Effector memory CD4-positive, alpha-beta T cell (primary cell): ENCODE results near the gene CLIC6.
A peak's percentile ranks its signal among the peaks of the same experiment; 100 is the strongest.

ENCODE experiments used
- DNase-seq, 3 donors: peaks; one replicate each; pipeline ENCODE4 v3.0.0-alpha.2; 2020
- H3K27ac ChIP-seq: 2 replicates; pipeline ENCODE4 v1.7.0; 2013; ENCODE audit warnings: mild to moderate bottlenecking, low read length, moderate library complexity; ENCODE audit not compliant: insufficient read depth, poor library complexity, severe bottlenecking
- H3K27me3 ChIP-seq: replicated peaks from 2 replicates; pipeline ENCODE4 v1.7.0; 2013; ENCODE audit warnings: mild to moderate bottlenecking, low read length; ENCODE audit not compliant: insufficient read depth, control insufficient read depth, poor library complexity, severe bottlenecking
- H3K36me3 ChIP-seq: 2 replicates; pipeline ENCODE4 v1.7.0; 2013; ENCODE audit warnings: mild to moderate bottlenecking, low read length, moderate library complexity; ENCODE audit not compliant: control insufficient read depth, insufficient read depth
- H3K4me1 ChIP-seq: 2 replicates; pipeline ENCODE4 v1.7.0; 2013; ENCODE audit warnings: low read length, mild to moderate bottlenecking; ENCODE audit not compliant: control insufficient read depth, insufficient read depth, poor library complexity, severe bottlenecking
- H3K4me3 ChIP-seq: 2 replicates; pipeline ENCODE4 v1.7.0; 2013; ENCODE audit warnings: low read length, low read depth, mild to moderate bottlenecking; ENCODE audit not compliant: insufficient read depth, poor library complexity, severe bottlenecking
- H3K9me3 ChIP-seq: 2 replicates; pipeline ENCODE4 v1.7.0; 2013; ENCODE audit warnings: mild to moderate bottlenecking, low read length, moderate library complexity; ENCODE audit not compliant: control insufficient read depth
- total RNA-seq, 3 donors: gene quantifications; one replicate each; lab custom pipeline; 2026; lab: John Stamatoyannopoulos, UW

CLIC6 gene
- total RNA-seq = 0.09 to 0.58 (median 0.35) reads per million in 3 donors

DNA sequence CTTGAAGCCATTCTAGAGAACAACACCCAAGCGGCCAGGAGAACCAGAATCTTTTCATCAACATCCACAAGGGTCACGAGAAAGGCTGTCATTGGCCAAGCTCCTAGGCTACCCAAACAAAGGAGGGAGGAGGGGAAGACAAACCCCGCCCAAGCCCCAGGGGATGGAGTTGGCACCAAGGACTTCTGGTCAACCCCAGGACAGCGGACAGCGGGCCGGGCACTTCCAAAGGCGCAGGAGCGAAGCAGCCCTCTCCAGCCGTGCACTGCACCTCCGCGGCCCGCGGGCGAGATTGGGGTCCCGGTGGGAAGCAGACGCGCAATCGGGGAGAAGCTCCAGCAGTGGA, at the start of gene CLIC6:
TSS of gene CLIC6 (plus strand) at position 192 of the 346 bp plus-strand sequence. CDS start 395 bp downstream, outside the sequence.
- Histone ChIP-seq H3K4me3 (peak within 1 kb of the TSS; percentile 39), H3K9me3 (no peaks in the 10 kb centered on the region), H3K36me3 (no peaks in the 10 kb centered on the region), H3K27me3 (peaks cover 38% of the 10 kb centered on the region), H3K4me1 (peaks cover 11% of the 10 kb centered on the region), H3K27ac (no peak within 1 kb of the TSS)
- DNase-seq = no peak

DNA sequence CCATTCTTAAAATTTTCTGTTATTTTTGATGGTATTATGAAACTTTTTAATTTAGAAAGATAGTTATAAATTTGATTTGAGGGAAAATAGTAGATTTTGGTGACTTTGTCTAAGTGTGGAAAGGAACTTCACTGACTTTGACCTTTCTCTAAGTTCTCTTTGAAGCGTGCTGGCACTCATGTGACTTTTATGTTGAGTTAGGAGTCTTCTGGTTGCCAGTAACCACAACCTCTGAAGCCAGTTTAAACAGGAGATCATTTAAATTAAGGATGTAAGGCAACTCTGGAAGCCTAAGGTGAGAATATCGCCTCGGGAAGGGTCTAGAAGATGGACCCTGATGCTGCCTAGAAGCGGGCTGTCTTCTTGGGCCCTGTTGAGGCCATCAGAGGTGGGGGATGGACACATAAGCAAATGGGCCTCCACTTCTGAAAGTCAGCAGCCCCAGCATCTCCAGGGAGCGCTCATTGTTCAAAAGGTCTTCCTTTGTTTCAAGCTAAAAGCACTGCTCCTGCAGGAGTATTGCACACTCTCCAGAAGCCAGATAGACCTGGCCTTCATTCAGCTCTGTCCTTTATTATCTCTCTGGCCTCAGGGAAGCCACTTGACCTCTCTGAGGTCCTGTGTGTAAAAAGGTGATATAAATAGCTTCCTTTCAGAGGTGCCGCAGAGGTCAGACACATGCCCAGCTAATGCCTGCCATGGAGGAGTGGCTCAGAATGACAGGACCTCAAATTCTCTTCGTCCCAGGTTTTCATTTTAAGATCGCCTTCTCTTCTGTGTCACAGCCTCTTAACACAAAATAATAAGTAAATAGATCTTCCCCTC, 48.7 kb upstream of the CLIC6 start:
- Histone ChIP-seq H3K4me3 (no peak overlapping the region), H3K36me3 (no peaks in the 10 kb centered on the region), H3K27me3 (no peaks in the 10 kb centered on the region), H3K4me1 (no peaks in the 10 kb centered on the region), H3K27ac (no peak overlapping the region), H3K9me3 (no peaks in the 10 kb centered on the region)
- no peak for DNase-seq

DNA sequence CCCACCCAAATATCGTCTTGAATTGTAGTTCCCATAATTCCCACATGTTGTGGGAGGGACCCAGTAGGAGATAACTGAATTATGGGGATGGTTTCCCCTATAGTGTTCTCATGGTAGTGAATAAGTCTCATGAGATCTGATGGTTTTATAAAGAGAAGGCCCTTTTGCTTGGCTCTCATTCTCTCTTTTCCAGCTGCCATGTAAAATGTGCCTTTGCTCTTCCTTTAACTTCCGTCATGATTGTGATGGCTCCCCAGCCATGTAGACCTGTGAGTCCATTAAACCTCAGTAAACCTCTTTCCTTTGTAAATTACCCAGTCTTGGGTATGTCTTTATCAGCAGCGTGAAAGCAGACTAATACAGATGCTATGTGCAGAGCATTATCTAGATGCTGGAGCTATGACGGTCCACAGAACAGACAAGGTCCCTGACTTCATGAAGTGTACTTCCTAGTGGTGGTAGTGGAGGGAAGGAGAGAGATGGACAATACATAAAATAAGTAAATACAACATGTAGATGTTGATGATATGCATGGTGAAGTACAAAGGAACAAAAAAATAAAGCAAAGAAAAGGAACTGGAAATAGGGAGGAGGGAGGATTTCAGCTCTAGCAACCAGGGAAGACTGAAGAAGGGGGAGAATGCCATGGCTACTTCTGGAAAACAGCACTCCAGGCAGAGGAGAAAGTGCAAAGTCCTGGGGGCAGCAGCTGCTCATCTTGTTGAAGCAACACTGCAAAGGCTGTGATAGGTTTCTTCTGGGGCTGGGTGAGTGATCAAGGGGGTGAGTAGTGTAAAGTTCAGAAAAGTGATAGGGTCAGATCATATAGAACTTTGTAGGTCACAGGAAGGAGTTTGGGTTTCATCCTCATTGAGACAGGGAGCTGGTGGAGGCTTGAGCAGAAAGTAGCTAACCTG, 47.1 kb upstream of the CLIC6 start:
- DNase-seq = no peak
- Histone ChIP-seq H3K36me3 (no peaks in the 10 kb centered on the region), H3K4me3 (no peak overlapping the region), H3K4me1 (no peaks in the 10 kb centered on the region), H3K9me3 (no peaks in the 10 kb centered on the region), H3K27ac (no peak overlapping the region), H3K27me3 (no peaks in the 10 kb centered on the region)

DNA sequence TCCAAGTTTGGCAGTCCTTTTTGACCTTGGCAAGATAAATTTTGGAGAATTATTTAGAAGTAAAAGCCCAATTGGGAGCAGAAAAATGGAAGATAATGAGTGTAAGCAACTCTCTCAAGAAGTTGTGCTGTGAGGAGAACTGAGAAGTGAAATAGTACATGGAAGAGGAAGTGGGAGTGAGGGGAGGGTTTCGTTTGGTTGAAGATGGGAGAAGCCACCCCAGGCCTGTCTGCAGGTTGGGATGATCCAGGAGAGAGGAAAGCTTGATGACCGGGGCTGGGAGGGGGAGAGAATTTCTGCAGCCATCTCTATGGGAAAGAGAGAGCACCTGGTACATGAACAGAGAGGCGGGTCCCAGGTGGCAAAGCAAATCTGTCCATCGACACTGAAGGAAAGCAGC, 45.3 kb upstream of the CLIC6 start:
- H3K4me1 ChIP-seq = no peaks in the 10 kb centered on the region
- H3K27me3 ChIP-seq = no peaks in the 10 kb centered on the region
- DNase-seq = no peak
- H3K4me3 ChIP-seq = no peak overlapping the region
- H3K36me3 ChIP-seq = no peaks in the 10 kb centered on the region
- H3K27ac ChIP-seq = no peak overlapping the region
- H3K9me3 ChIP-seq = no peaks in the 10 kb centered on the region

DNA sequence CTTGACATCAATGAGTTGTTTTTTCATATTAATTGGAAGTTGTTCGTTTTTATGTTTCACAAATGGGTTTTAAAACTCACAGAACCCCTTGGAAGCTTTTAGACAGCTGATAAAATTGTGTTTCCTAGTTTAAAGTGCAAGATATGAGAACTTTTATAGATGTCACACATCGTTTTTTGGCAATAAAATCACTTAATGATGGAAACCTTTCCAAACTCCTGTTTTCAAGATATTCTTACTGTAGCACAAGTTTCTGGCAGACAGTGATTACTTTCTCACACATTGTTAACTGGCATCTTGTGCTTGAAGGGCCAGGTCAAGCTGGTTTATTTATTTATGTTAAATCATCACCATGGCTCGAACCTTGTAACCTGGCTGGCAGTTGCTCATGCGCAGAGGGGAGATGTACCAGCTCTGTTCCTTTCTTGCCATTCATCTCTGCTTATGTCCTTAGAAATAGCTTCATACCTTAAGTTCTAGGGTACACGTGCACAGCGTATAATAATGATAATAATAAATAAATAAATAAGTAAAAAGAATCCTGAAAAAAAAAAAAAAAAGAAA, 43.7 kb upstream of the CLIC6 start:
- H3K9me3 ChIP-seq = no peaks in the 10 kb centered on the region
- no peak overlapping the region for H3K4me3 ChIP-seq
- no peaks in the 10 kb centered on the region for H3K4me1 ChIP-seq
- DNase-seq = no peak
- H3K27me3 ChIP-seq = no peaks in the 10 kb centered on the region
- no peaks in the 10 kb centered on the region for H3K36me3 ChIP-seq
- no peak overlapping the region for H3K27ac ChIP-seq

DNA sequence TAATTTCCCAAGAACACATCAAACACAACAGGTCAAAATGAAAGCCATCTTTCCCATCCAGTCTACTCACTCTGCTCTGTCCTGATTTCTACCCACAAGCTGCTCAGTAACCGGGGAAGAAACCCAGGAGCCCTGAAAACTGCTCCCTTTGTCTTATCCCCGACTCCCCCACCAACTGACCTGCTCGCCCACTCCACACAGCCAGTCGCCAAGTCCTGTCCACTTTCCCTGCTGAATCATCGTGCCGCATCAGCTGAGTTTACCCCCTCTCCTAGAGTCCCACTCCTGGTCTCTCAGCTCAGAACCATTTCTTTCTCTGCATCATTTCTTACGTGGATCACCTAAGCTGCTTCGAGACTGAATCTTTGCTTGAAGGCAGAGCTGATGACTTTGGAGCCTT, 42.7 kb upstream of the CLIC6 start:
- H3K36me3 ChIP-seq = no peaks in the 10 kb centered on the region
- no peaks in the 10 kb centered on the region for H3K27me3 ChIP-seq
- no peaks in the 10 kb centered on the region for H3K9me3 ChIP-seq
- DNase-seq = no peak
- no peak overlapping the region for H3K4me3 ChIP-seq
- no peaks in the 10 kb centered on the region for H3K4me1 ChIP-seq
- H3K27ac ChIP-seq = no peak overlapping the region

DNA sequence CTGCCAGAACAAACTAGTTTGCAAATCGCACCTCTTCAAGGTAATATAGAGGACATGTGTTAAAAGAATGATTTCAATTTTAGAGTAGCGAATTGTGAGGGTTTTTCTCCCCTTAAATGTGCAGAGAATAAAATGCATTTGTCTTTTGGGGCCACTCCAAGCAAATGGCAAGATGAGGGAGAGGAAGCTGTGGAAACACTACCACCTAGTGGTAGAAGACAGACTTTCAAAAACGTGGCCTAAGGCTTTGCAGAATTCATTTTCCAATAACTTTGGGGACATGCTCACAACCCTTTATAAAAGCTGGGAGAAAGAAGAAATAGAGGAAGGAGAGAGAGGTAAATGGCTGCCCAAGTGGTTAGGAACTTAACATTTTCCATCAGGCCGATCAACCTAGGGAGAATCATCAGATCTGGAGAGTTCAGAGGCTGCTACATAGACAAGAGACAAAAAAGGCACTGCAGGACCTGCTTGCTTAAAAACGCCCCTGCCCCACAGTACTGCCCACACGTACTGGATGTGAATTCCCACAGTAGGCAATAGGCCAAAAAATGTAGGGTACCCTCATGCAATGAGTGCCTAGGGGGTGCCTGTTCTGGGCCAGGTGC, 38.2 kb upstream of the CLIC6 start:
- H3K27me3 ChIP-seq = no peaks in the 10 kb centered on the region
- DNase-seq = no peak
- H3K4me3 ChIP-seq = no peak overlapping the region
- no peaks in the 10 kb centered on the region for H3K4me1 ChIP-seq
- no peaks in the 10 kb centered on the region for H3K9me3 ChIP-seq
- no peak overlapping the region for H3K27ac ChIP-seq
- no peaks in the 10 kb centered on the region for H3K36me3 ChIP-seq

DNA sequence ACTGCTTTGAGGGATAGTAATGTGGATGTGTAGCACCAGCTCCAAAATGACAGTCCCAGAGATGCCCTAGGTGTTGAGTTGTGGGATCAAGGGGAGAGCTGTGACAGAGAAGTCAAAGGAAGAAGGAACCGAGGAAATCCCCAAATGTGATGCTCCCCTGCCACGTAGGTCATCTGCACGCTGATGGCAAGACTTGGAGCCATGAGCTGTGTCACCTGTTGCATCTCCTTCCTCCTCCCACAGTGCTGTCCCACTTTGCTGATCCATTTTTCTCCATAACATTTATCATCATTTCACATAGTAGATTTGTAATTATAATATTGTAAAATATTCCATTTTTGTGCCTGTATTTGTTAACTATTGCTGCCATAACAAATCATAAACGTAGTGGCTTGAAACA, 36.3 kb upstream of the CLIC6 start:
- Histone ChIP-seq H3K4me1 (no peaks in the 10 kb centered on the region), H3K9me3 (no peaks in the 10 kb centered on the region), H3K4me3 (no peak overlapping the region), H3K36me3 (no peaks in the 10 kb centered on the region), H3K27me3 (no peaks in the 10 kb centered on the region), H3K27ac (no peak overlapping the region)
- no peak for DNase-seq

DNA sequence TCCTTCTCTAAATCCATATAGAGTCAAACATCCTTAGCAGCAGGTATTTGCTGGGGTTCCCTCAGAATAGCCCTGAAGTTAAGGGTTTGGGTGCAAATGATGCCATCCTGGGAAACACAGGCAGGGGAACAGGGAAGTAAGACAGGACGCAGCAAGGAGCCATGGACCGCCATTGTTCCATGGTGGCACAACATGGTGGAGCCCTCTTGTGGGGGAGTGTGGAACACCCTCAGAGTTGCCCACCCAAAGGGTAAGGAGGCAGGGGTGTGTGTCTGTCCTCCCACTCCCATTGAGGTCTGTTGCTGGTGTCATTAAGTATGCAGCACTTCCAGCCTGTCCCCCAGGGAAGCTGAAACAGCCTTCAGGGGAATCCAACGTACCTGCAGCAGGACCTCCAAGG, 33.5 kb upstream of the CLIC6 start:
- Histone ChIP-seq H3K4me1 (no peaks in the 10 kb centered on the region), H3K4me3 (no peak overlapping the region), H3K27ac (no peak overlapping the region), H3K36me3 (no peaks in the 10 kb centered on the region), H3K9me3 (no peaks in the 10 kb centered on the region), H3K27me3 (no peaks in the 10 kb centered on the region)
- no peak for DNase-seq
